ENCODE results near the gene PRKAG2. TPM values are rescaled to one million over a fixed set of nuclear protein-coding genes. Genes with fewer than 3 reads are reported as not detected.
A peak's percentile ranks its signal among the peaks of the same experiment; 100 is the strongest.
"Not testable (repeated sequence)": the region's sequence is repeated elsewhere in the genome, so short reads cannot be mapped to it uniquely, and the experiment has no call there.

Gene PRKAG2
- total RNA-seq, 1 donor from 2014 or later: 18.5 TPM

- H3K27me3 Mint-ChIP-seq (ENCODE audit: insufficient read depth): peaks cover 30% of the 10 kb centered on the region
- H3K9me3 Mint-ChIP-seq: no peaks in the 10 kb centered on the region
- H3K36me3 Mint-ChIP-seq (ENCODE audit: low read depth): no peaks in the 10 kb centered on the region
- no peak for DNase-seq (ENCODE audit: low spot score)
- H3K4me1 Mint-ChIP-seq (ENCODE audit: low read depth): no peaks in the 10 kb centered on the region
- intact Hi-C loops (cut with micrococcal nuclease): no loop called here
- H3K27ac Mint-ChIP-seq: no peak overlapping the region
- no peak overlapping the region for H3K4me3 Mint-ChIP-seq
Observed at GRCh38 chr7:151537818-151538561, 338.9 kb downstream of the PRKAG2 start.

- H3K27ac Mint-ChIP-seq; H3K9me3 Mint-ChIP-seq; H3K36me3 Mint-ChIP-seq (ENCODE audit: low read depth); intact Hi-C loops (cut with micrococcal nuclease); H3K4me1 Mint-ChIP-seq (ENCODE audit: low read depth); H3K4me3 Mint-ChIP-seq; DNase-seq (ENCODE audit: low spot score): not testable (repeated sequence)
- H3K27me3 Mint-ChIP-seq (ENCODE audit: insufficient read depth): peaks cover 23% of the 10 kb centered on the region
Observed at GRCh38 chr7:151536178-151536577, 340.7 kb downstream of the PRKAG2 start.

DNA sequence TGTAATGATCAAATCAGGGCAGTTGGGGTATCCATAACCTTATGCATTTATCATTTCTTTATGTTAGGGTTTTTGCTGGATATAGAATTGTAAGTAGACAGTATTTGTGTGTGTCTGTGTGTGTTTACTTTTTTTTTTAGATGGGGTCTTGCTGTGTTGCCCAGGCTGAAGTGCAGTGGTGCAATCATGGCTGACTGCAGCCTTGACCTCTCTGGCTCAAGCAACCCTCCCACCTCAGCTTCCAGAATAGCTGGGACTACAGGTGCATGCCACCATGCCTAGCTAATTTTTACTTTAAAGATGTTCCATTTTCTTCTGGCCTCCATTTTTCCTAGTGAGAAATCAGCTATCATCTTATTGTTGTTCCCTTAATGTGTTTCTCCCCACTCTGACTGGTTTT is 347.1 kb downstream of the PRKAG2 start:
- no peaks in the 10 kb centered on the region for H3K4me1 Mint-ChIP-seq (ENCODE audit: low read depth)
- no peak for DNase-seq (ENCODE audit: low spot score)
- peaks cover 3% of the 10 kb centered on the region for H3K36me3 Mint-ChIP-seq (ENCODE audit: low read depth)
- peaks cover 17% of the 10 kb centered on the region for H3K9me3 Mint-ChIP-seq
- peaks cover 12% of the 10 kb centered on the region for H3K27me3 Mint-ChIP-seq (ENCODE audit: insufficient read depth)
- no peak overlapping the region for H3K27ac Mint-ChIP-seq
- intact Hi-C loops (cut with micrococcal nuclease): no loop called here
- H3K4me3 Mint-ChIP-seq: no peak overlapping the region

DNA sequence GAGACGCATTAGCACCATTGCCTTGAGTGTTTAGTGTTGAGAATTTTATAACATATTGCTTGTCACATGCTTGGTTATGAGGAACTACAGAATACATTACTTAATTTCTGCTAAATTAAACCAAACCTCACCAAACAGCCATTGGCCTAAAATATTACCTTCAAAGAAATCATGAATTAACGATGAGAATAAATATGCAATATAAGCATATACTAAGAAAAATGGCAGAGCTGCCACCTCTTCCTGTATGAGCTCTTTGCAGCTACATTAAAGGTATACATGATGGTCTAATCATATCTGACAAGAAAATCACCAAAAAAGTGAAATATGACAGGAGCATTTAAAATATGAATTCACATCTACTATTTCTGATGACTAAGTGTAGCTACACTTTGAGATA is 352.1 kb downstream of the PRKAG2 start:
- Mint-ChIP-seq H3K27ac (no peak overlapping the region), H3K4me3 (no peak overlapping the region), H3K36me3 (ENCODE audit: low read depth) (no peaks in the 10 kb centered on the region), H3K4me1 (ENCODE audit: low read depth) (no peaks in the 10 kb centered on the region), H3K27me3 (ENCODE audit: insufficient read depth) (peaks cover 15% of the 10 kb centered on the region), H3K9me3 (no peaks in the 10 kb centered on the region)
- intact Hi-C loops (cut with micrococcal nuclease): no loop called here
- DNase-seq (ENCODE audit: low spot score): no peak

DNA sequence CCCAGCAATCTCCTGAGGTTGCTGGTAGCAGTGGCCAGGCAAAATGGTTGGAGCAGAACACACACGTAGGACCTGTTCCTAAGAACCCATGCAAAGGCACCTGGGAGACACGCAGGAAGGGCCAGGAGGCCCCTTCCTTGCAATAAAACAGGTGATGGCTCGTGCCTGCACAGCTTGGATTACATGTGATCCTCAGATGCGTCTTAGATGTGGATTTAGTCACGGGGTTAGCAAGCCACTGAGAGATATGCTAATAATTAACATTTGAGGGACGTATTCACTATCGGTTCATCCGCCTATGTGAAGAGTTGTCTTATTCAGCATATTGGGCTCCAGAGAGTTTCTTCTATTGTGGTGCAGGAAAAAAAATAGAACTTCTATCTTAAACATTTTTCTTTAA is 352.6 kb downstream of the PRKAG2 start:
- Mint-ChIP-seq H3K9me3 (no peaks in the 10 kb centered on the region), H3K27ac (no peak overlapping the region), H3K4me3 (no peak overlapping the region), H3K36me3 (ENCODE audit: low read depth) (no peaks in the 10 kb centered on the region), H3K4me1 (ENCODE audit: low read depth) (no peaks in the 10 kb centered on the region), H3K27me3 (ENCODE audit: insufficient read depth) (peaks cover 15% of the 10 kb centered on the region)
- intact Hi-C loops (cut with micrococcal nuclease): no loop called here
- DNase-seq (ENCODE audit: low spot score): no peak

DNA sequence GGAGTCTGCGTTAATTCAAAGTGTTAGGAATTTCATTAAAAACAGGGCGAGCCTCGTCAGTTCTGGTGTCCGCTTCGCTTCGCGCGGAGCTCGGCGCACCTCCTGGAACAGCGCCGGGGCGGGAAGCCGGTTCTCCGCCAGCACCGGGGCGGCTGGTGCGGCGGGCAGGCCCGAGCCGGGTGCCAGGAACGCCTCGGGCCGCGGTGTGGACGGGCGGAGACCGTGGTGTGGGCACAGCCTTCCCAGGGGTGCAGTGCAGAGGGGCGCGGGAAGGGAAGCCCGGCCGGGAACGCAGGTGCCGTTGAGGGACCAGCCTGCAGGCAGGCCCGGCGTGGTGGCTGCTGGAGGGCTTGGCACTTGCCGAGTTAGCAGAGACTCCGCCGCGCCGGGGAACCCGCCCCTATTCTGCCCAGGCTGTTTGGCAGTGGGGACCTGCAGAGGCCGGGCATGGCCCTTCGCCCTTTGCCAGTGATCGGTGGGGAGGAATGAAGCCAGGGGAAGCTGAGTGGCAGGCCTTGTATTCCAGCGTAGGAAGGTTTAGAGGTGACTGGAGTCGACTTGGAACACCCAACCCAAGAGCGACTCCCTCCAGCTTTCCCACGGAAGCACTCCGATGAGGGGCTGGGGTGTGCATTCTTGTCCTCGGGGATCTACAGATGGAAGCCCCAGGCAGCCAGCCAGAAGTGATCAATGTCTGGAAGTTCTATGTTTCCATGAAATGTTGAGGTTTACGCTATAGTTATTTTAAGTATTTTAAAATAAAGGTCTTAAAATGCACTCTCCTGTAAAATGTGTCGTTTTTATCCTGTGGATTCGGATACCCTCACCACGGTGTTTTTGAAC is 356.3 kb downstream of the PRKAG2 start:
- intact Hi-C loops (cut with micrococcal nuclease): loop anchor here (1.0 kb wide), 3 partner anchors 113 to 288 kb away; partner anchors contain the start of gene CHPF2
- Mint-ChIP-seq H3K27ac (peak overlapping the region; percentile 99), H3K27me3 (ENCODE audit: insufficient read depth) (peaks cover 12% of the 10 kb centered on the region), H3K9me3 (no peaks in the 10 kb centered on the region), H3K4me3 (peak overlapping the region; percentile 85), H3K36me3 (ENCODE audit: low read depth) (peaks cover 7% of the 10 kb centered on the region), H3K4me1 (ENCODE audit: low read depth) (peaks cover 24% of the 10 kb centered on the region)
- DNase-seq (ENCODE audit: low spot score): peak; percentile 22

DNA sequence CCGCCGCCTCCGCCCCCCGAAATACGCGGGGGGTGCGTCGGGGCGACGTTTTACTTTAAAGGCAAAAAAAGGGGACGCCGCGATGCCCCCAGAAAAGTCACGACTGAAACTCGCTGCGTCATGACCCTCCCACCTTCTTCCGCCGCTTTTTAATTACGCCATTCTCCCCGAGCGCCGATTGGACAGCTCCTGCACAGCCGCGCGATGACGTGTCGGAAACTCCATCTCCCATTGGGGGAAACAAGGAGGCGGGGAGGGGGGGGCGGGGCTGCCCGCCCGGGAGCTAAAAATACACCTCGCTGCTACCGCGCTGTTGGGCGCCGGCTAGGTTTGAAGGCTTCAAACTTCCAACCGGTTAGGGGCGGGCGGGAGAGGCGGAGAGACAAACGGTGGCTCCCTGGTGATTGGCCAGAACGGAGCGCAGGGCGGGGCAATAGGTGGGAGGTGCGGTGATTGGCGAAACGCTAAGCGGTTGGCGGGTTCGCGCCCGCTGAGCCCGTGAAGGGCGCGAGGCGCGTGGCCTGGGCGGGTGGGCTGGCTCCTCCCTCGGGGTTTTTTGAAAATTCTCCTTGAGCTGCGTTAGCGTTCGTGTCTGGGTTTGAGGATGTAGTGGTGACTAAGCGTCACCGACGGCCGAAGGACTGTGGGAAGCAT is 357.0 kb downstream of the PRKAG2 start, which contains the start of gene RHEB:
Gene RHEB, minus strand, starts transcription at position 131 of the 654 bp plus-strand sequence. CDS start 384 bp downstream, outside the sequence.
- H3K36me3 Mint-ChIP-seq (ENCODE audit: low read depth): peaks cover 8% of the 10 kb centered on the region
- H3K9me3 Mint-ChIP-seq: no peaks in the 10 kb centered on the region
- peaks cover 32% of the 10 kb centered on the region for H3K4me1 Mint-ChIP-seq (ENCODE audit: low read depth)
- intact Hi-C loops (cut with micrococcal nuclease): loop anchor here (1.0 to 5.0 kb wide), 7 partner anchors 71 to 505 kb away; partner anchors contain the start of genes ABCF2, CHPF2, GALNT11 and SMARCD3
- peak; percentile 97 for DNase-seq (ENCODE audit: low spot score)
- H3K4me3 Mint-ChIP-seq: peak within 1 kb of the TSS; percentile 94
- peak within 1 kb of the TSS; percentile 99 for H3K27ac Mint-ChIP-seq
- H3K27me3 Mint-ChIP-seq (ENCODE audit: insufficient read depth): peaks cover 10% of the 10 kb centered on the region

DNA sequence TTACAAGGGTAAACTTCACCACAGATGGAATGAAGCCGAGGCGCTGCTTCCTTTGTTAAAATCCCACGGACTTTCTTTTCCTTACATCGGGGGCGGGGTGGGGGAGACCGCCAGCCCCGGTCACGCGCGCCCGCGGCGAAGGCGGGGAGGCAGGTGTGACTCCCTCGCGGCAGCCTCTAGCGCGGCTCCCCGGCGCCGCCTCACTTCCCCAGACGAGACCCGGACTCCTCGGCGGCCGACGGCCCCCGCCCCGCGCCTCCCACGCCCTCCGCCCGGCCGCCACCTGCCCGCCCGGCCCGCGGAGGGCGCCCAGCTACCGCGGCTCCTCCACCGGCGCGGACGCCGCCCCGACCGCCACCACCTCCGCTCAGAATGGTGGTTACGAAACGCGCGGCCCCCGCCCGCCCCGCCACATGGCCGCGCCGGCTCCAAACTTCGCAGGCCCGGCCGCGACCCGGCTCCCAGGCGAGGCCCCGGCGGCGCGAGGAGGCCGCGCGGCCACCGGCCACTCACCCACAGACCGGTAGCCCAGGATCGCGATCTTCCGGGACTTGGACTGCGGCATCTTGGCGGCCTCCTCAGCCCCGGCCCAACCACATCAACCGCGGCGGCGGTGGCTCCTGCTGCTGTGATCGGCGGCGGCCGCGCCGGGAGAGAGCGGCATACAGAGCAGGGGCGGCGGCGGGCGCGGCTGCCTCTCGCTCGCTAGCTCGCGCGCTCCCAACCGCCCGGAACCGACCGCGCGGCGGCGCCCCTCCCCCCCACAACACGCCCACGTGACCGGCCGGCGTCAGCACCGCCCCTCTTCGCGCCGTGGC is 357.8 kb downstream of the PRKAG2 start:
- H3K27me3 Mint-ChIP-seq (ENCODE audit: insufficient read depth); H3K9me3 Mint-ChIP-seq: not testable (repeated sequence)
- Mint-ChIP-seq H3K4me1 (ENCODE audit: low read depth) (peaks cover 36% of the 10 kb centered on the region), H3K4me3 (peak overlapping the region; percentile 94), H3K27ac (peak overlapping the region; percentile 99), H3K36me3 (ENCODE audit: low read depth) (peaks cover 11% of the 10 kb centered on the region)
- peak; percentile 71 for DNase-seq (ENCODE audit: low spot score)
- intact Hi-C loops (cut with micrococcal nuclease): loop anchor here (1.0 to 5.0 kb wide), 6 partner anchors 48 to 506 kb away; partner anchors contain the start of genes ABCF2, GALNT11 and SMARCD3

DNA sequence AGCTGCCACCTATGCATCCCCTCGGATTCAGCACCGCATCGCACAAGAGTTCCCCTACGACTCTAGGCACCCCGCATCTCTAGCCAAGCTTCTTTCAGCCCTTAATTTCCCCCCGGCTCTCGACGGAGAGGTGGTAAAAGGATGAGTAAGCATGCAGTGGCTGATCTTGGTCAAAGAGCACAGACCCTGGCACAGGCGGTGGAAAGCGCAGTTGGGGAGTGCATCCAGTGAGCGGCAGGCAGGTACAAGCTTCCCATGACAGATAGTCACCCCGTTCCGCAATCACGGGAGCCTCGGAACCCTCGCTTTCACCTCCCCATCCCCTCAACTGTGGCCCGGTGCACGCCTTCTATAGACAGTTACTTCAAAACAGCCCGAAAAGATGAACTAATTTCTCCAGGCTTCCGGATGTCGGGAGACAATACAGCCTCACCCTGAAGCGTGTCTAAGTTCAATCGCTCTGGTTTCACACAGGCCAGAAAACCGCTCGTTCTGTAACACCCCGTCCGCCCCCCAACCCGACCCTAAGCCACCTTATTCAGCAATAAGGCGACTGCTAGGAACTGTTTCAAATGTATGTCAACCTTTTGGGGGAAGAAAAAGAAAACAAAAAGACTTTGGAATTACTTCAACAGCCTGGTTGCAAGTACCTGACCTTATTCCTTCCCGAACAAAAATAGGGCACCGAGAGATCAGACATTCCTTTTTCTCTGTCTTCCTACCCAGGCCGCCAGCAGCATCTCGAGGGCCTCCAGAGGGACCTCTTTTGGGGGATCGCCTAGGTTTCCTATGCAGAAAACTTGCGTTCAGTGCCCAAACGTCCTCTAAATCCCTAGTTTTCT is 358.6 kb downstream of the PRKAG2 start:
- Mint-ChIP-seq H3K27ac (peak overlapping the region; percentile 84), H3K4me3 (peak overlapping the region; percentile 94), H3K27me3 (ENCODE audit: insufficient read depth) (peaks cover 8% of the 10 kb centered on the region), H3K4me1 (ENCODE audit: low read depth) (peaks cover 44% of the 10 kb centered on the region), H3K36me3 (ENCODE audit: low read depth) (peaks cover 13% of the 10 kb centered on the region), H3K9me3 (no peaks in the 10 kb centered on the region)
- intact Hi-C loops (cut with micrococcal nuclease): loop anchor here (1.0 to 5.0 kb wide), 5 partner anchors 47 to 506 kb away; partner anchors contain the start of genes GALNT11 and SMARCD3
- peak; percentile 26 for DNase-seq (ENCODE audit: low spot score)

DNA sequence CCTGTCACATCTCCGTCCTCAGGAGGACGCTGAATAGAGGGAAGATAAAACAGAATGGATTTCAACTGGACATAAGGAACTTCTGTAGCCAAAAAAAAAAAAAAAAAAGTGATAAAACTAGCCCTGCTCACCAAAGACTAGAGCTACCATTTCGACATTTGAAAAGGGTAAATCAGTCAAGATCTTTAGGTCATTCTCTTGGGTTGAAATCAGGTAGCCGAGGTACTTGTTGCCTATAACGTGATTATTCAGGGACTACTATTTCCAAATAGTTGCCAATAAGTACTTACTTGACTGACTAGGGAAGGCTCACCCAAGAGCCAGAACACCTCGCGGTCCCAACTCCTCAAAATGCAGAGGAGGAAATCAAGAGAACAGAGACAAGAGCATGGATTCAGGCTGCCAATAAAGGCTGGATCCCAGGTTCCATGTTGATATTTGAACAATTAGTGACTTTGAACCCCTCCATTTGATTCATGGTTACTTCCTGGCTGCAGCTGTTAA is 359.3 kb downstream of the PRKAG2 start:
- no peaks in the 10 kb centered on the region for H3K9me3 Mint-ChIP-seq
- H3K36me3 Mint-ChIP-seq (ENCODE audit: low read depth): peaks cover 17% of the 10 kb centered on the region
- H3K4me3 Mint-ChIP-seq: peak overlapping the region; percentile 94
- intact Hi-C loops (cut with micrococcal nuclease): loop anchor here (1.0 to 5.0 kb wide), 5 partner anchors 46 to 507 kb away; partner anchors contain the start of genes GALNT11 and SMARCD3
- H3K27ac Mint-ChIP-seq: peak overlapping the region; percentile 84
- H3K27me3 Mint-ChIP-seq (ENCODE audit: insufficient read depth): peaks cover 1% of the 10 kb centered on the region
- no peak for DNase-seq (ENCODE audit: low spot score)
- peaks cover 49% of the 10 kb centered on the region for H3K4me1 Mint-ChIP-seq (ENCODE audit: low read depth)

DNA sequence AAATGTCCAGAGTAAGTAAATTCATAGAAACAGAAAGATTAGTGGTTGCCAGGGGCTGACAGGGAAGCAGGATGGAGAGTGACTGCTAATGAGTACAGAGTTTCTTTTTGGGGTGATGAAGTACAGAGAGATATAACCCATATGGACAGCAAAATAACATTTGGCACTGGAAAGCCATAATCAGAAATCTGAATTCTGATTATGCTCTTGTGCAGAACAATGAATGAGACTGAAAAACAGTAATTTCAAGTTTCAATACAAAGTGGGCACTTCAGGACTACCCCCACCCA is 361.7 kb downstream of the PRKAG2 start:
- H3K9me3 Mint-ChIP-seq: no peaks in the 10 kb centered on the region
- peaks cover 17% of the 10 kb centered on the region for H3K36me3 Mint-ChIP-seq (ENCODE audit: low read depth)
- DNase-seq (ENCODE audit: low spot score): no peak
- H3K4me3 Mint-ChIP-seq: no peak overlapping the region
- peaks cover 56% of the 10 kb centered on the region for H3K4me1 Mint-ChIP-seq (ENCODE audit: low read depth)
- intact Hi-C loops (cut with micrococcal nuclease): loop anchor here (5.0 kb wide), 1 partner anchor 268 kb away; the partner anchor contains the start of gene SMARCD3
- no peak overlapping the region for H3K27ac Mint-ChIP-seq
- H3K27me3 Mint-ChIP-seq (ENCODE audit: insufficient read depth): no peaks in the 10 kb centered on the region
